UCSD-AML1 (cell line): ENCODE measurements around the gene TTC7B.
"Not testable (repeated sequence)": the region's sequence is repeated elsewhere in the genome, so short reads cannot be mapped to it uniquely, and the experiment has no call there.

Experiments
- DNase-seq: peaks from one replicate; lab custom pipeline; 2025; ENCODE audit not compliant: unreplicated experiment; lab: John Stamatoyannopoulos, UW

The TTC7B gene

GRCh38 chr14:90831821-90832220 lies 15.6 kb upstream of the TTC7B start:
- no peak for DNase-seq

GRCh38 chr14:90830931-90831701 lies 14.9 kb upstream of the TTC7B start:
- DNase-seq: no peak

GRCh38 chr14:90829677-90830076 lies 13.4 kb upstream of the TTC7B start:
- DNase-seq: no peak

GRCh38 chr14:90828642-90829487 lies 12.6 kb upstream of the TTC7B start:
- DNase-seq: no peak

GRCh38 chr14:90827919-90828610 lies 11.8 kb upstream of the TTC7B start:
- DNase-seq: no peak

GRCh38 chr14:90823542-90823941 lies 7.3 kb upstream of the TTC7B start:
- DNase-seq: not testable (repeated sequence)

GRCh38 chr14:90820958-90821357 lies 4.7 kb upstream of the TTC7B start:
- no peak for DNase-seq

- DNase-seq: no peak
Measured at GRCh38 chr14:90819734-90820393, 3.6 kb upstream of the TTC7B start.

GRCh38 chr14:90818715-90819114 lies 2.5 kb upstream of the TTC7B start:
- DNase-seq: no peak

GRCh38 chr14:90816681-90817436 lies 629 bp upstream of the TTC7B start:
- no peak for DNase-seq

- no peak for DNase-seq
Measured at GRCh38 chr14:90815572-90815821, 733 bp downstream of the TTC7B start.

- DNase-seq: no peak
Measured at GRCh38 chr14:90814806-90815571, 1.2 kb downstream of the TTC7B start.

GRCh38 chr14:90813442-90813841 lies 2.8 kb downstream of the TTC7B start:
- DNase-seq: no peak

GRCh38 chr14:90812109-90812508 lies 4.1 kb downstream of the TTC7B start:
- DNase-seq: no peak

GRCh38 chr14:90811641-90812040 lies 4.6 kb downstream of the TTC7B start:
- DNase-seq: no peak

- DNase-seq: no peak
Measured at GRCh38 chr14:90810806-90811205, 5.4 kb downstream of the TTC7B start.

- no peak for DNase-seq
Measured at GRCh38 chr14:90809530-90810312, 6.5 kb downstream of the TTC7B start.

GRCh38 chr14:90808759-90809529 lies 7.3 kb downstream of the TTC7B start:
- DNase-seq: no peak
